Middle frontal gyrus (tissue), 1 donor: ENCODE results near the gene VRK1.
"Not testable (repeated sequence)": the region's sequence is repeated elsewhere in the genome, so short reads cannot be mapped to it uniquely, and the experiment has no call there.

Source experiments
- DNase-seq: peaks from one replicate; pipeline ENCODE4 v3.0.0-alpha.2; 2015; ENCODE audit warnings: low spot score; ENCODE audit errors: extremely low spot score

The VRK1 gene, protein sequence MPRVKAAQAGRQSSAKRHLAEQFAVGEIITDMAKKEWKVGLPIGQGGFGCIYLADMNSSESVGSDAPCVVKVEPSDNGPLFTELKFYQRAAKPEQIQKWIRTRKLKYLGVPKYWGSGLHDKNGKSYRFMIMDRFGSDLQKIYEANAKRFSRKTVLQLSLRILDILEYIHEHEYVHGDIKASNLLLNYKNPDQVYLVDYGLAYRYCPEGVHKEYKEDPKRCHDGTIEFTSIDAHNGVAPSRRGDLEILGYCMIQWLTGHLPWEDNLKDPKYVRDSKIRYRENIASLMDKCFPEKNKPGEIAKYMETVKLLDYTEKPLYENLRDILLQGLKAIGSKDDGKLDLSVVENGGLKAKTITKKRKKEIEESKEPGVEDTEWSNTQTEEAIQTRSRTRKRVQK

DNA sequence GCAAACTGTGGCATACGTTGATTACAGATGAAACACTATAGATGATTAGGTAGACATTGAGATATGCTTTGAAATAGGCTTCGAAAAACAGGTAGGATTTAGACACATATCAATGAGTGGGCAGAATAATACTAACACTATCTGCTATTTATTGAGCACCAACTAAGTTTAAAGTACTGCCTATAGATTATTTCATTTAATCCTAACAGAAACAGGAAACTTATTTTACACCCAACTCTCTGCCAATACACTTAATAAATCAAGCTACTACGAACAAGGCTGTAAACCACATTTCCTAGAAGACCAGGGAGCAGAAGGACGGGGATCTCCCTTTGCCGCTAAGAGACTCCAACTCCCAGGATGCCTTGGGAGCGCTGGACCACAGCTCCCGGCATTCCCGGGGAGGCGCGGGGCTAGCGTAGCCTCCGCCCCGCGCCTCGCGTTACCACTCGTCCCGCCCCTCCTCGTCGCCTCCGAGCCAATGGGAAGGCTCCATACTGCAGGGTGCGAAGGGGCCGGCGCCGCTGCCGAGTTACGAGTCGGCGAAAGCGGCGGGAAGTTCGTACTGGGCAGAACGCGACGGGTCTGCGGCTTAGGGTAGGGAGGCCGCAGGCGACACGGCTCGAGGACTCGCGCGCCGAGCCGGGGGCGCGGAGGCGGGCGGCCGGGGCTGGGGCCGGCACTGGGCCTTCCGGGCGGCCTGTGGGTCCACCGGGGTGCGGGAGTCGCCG, at the start of gene VRK1:
Gene VRK1, plus strand, starts transcription at position 532 of the 731 bp plus-strand sequence. CDS start 36,090 bp downstream, outside the sequence.
- DNase-seq, result peak; percentile 94

DNA sequence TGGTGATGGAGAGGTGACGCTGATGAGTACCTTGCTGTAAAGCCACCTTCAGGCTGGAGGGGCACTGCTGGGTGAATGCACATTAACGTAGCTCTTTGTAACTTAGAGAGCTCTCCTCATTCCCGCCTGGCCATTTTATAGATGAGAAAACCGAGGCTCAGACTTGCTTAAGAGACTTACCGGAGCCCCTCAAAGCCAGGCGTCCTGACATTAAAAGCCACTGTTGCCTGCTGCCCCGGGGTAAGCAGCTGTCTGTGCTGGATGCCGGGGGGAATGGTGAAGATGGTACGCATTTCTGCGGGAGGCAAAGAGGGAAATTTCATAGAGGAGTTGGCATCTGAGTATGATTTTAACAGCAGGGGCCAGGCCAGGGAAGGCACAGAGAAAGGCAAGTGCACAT, 49.6 kb upstream of the VRK1 start:
- no peak for DNase-seq

DNA sequence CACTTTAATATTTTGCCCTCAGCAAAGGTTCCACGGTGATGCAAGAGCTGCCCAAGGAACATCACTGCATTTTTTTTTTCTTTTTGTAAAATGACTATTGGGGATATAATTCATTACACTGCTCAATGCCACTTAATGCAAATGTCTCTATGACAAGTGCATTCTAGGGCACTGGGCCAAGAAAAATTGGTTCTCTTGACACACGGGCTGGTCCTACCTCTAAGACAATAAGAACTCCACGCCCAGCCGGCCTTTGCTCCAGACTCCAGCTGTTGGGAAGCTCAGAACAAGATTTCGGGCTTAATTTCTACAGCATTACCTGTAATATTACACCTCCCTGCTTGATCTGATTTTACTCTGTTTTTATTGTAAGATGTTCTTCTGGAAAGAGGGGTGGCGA, 48.8 kb upstream of the VRK1 start:
- no peak for DNase-seq

DNA sequence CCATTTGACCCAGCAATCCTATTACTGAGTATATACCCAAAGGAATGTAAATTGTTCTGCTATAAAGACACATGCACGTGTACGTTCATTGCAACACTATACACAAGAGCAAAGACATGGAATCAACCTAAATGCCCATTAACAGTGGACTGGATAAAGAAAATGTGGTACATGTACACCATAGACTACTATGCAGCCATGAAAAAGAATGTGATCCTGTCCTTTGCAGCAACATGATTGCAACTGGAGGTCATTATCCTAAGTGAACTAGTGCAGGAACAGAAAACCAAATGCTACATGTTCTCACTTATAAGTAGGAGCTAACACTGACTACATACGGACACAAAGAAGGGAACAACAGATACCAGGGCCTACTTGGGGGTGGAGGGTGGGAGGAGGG, 45.7 kb upstream of the VRK1 start:
- DNase-seq, result no peak

DNA sequence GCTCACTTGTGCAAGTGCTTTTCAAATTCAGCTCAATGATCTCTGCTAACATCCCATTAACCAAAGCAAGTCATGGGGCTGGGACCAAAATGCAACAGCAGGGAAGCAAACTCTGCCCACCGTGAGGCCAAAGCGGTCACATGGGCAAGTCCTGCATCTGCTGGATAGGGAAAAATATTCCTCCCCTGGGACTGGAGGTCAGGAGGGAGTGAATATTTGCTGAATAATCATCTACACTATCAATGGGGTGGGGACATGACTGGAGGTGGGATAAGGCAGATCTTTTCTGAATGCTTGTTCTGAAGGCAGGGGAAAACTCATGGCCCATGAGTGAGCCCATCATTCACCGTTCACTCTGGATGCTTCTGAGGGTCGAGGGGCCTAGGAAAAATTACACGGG, 45.1 kb upstream of the VRK1 start:
- no peak for DNase-seq

DNA sequence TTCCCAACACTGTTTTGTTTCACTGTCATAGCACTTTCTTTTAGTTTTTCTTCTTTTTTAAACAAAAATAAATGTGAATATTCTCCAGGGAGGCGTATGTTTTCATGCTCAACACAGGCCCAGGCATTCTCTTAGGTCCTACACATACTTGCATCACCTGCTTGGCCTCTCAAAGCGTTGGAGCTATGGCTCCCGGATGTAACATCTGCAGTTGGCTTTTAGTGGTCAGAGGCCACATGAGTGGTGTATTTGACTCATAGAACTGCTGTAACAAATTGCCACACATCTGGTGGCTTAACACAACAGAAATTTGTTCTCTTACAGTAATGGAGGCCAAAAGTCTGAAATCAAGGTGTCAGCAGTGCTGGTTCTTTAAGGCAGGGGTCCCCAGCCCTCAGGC, 44.6 kb upstream of the VRK1 start:
- DNase-seq, result no peak

DNA sequence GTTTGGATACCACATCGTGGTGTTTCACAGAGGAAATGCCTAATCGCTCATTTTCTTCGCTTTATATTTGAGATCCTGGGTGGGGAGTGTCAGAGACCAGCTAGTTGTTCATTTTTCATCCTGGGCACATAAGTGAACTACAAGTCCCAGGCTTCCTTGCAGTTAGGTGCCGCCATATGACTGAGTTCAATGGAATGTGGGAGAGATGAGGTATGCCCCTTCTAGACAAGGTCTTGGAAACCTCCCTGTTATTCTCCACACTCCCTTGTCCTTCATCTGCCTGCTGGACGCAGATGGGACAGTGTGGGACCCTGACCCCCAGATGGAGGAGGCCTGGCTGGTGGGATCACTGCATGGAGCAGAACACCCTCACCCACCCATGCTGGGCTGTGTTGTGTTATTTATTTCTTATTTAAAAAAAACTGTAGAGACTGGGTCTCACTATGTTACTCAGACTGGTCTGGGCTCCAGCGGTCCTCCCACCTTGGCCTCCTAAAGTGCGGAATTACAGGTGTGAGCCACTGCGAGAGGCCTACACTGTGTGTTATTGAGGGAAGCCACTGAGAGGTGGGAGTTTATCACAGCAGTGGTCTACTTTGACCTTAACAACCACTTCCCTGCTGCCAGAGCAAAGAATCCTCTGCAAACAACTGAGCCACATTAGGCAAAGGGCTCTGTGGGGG, 42.9 kb upstream of the VRK1 start:
- no peak for DNase-seq

DNA sequence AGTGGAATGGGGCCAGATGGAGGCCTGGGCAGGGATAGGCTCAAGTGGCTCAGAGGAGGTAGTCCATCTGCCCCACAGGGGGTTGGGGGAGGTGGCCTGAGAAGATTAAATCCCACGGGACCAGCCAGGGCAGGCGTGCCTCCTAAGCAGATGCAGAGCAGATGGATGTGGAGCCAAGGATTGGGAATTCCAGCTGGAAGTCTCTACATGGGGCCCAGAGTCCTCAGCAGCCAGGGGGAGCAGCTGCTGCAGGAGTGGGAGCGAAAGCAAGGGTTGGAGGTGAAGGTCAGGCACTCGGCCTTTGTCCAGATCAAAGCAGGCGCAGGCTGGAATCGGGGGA, 42.4 kb upstream of the VRK1 start:
- DNase-seq, result no peak

DNA sequence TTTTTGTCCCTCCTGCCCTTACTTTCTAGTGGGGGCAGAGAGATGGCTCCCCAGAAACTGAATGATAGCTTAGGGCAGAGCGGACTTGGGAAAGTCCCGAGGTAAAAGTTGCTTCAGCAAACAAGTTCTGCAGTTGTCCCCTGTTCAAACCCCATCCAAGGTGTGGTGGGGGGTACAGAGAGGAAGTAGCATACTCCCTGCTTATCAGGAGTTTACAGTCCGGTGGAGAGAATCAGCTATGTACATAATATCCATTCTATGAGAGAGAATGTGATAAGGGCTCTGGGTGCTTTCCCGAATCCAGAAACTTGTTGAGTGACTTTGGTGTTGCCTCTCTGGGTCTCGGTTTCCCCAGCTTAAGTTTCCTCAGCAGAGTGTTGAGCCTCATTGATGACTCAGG, 40.4 kb upstream of the VRK1 start:
- DNase-seq, result no peak

DNA sequence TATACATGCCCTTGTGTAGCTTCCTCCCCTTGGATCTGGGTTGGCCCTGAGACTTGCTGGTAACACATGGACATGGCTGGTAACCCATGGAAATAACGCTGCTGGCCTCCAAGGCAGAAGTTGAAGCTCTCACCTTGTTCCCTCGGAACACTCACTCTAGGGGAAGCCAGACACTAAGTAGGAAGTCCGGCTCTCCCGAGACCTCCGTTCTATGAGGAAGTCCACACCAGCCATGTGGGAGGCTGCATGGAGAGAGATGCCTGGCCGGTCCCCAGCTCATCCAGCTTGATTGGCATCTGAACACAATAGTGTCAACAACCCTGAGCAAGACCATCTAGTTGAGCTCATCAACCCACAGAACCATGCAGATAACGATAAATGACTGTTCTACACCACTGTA, 39.7 kb upstream of the VRK1 start:
- DNase-seq, result no peak

DNA sequence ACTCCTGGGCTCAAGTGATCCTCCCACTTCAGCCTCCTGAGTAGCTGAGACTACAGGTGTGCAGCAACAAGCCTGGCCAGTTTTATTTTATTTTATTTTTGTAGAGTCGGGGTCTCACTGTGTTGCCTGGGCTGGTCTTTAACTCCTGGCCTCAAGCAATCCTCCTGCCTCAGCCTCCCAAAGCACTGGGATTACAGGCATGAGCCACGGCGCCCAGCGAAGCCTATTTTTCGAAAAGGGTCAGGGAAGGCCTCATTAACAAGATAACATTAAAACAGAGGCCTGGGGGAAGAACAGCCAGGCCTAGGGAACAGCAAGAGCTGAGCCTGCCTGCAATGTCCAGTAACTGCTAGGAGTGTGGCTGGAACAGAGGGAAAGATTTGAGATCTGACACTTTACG, 36.1 kb upstream of the VRK1 start:
- no peak for DNase-seq

DNA sequence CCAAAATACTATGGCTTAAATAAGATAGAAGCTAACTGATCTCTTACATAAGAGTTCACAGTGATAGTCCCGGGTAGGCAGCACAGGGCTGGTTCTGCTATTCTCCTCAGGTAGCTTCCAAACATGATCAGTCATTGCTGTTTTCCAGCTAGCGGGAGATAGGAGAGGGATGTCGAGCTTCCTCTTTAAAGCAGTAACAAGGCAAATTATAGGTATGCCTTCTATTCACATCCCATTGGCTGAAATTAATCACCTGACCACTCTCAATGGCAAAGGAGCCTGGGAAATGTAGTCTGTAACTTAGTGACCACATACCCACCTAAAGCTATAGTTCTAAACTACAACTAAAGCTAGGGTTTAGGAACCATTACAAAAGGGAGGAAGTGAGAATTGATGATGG, 34.5 kb upstream of the VRK1 start:
- no peak for DNase-seq

DNA sequence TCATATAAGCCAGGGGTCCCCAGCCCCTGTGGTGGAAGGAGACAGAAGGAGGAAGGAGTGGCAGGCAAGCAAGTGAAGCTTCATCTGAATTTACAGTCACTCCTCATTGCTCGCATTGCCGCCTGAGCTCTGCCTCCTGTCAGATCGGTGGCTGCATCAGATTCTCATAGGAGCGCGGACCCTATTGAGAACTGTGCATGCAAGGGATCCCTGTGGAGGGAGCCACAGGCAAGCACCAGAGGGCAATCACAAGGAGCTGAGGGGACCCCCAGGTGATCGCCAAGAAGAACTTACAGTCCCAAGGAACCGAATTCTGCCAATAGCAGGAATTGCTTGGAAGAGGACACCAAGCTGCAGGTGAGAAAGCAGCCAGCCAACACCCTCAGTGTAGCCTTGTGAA, 33.2 kb upstream of the VRK1 start:
- DNase-seq, result no peak

DNA sequence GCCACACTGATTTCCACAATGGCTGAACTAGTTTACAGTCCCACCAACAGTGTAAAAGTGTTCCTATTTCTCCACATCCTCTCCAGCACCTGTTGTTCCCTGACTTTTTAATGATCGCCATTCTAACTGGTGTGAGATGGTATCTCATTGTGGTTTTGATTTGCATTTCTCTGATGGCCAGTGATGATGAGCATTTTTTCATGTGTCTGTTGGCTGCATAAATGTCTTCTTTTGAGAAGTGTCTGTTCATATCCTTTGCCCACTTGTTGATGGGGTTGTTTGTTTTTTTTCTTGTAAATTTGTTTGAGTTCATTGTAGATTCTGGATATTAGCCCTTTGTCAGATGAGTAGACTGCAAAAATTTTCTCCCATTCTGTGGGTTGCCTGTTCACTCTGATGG, 32.0 kb upstream of the VRK1 start:
- DNase-seq, result not testable (repeated sequence)

DNA sequence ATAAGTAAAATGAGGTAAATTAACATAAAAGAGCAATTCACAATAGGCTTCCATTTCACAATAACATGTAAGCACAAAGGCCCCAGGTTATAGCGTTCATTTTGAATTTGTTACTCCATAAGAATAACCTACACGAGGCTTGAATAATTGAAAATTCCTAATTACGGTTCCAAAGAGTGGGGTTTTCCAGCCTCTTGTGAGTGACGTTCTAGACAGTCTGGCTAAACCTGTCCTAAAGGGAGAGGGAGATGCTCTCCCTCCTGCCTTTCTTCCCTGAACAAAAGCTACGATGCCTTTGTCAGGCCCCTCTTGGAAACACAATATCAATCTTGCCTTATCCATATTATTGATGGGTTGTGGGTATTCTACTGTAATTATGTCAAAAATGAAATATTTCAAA, 24.3 kb upstream of the VRK1 start:
- no peak for DNase-seq

DNA sequence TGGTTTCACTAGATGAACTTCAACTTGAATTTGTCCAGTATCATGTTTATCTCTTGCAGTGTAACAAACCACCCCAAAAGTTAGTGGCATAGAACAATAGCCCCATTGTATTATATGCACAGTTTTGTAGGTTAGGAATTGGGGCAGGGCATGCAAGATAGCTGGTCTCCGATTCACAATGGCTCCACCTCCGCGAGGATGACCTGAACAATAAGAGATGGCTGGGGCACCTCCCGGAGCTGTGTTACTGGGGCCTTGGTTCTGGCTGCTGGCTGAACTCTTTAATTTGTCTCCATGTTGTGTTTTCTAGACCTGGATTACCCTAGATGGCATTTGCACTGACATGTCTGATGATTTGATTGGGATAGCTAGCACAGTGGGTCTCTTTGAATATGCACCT, 20.4 kb upstream of the VRK1 start:
- no peak for DNase-seq

DNA sequence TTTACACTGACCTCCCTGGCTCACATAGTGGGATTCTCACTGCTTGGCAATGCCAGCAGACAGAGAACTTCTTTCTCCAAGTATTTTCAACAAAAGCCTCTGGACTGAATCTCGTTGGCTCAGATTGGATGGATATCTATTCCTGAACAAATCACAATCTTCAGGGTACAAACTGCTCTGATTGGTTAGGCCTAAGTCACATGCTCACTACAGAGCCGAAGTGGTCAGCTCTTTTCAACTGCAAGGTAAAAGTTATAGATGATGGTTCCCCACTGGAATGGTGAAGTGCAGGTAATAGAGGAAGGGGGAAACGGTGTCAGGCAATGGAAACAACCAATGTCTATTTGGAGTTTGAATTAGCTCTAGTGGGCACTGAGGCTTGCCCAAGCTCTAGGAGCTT, 16.7 kb upstream of the VRK1 start:
- DNase-seq, result no peak

DNA sequence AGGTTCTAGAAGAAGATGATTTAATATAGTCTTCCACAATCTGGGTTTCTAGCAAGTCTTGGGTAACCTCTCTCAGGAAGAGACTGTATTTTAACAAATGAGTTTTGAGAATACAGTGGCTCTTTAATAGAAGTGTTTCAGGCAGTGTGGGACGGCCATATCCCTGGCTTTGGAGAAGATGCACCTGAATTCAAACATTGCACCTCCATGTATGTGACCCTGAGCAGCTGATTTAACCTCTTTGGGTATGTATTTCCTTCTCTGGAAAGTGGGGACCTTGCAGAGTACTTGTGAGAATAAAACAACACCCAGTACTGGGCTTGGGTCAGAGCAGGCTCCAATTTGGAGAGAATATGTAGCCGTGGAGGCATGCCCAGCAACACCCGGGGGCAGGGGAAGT, 15.8 kb upstream of the VRK1 start:
- DNase-seq, result no peak

DNA sequence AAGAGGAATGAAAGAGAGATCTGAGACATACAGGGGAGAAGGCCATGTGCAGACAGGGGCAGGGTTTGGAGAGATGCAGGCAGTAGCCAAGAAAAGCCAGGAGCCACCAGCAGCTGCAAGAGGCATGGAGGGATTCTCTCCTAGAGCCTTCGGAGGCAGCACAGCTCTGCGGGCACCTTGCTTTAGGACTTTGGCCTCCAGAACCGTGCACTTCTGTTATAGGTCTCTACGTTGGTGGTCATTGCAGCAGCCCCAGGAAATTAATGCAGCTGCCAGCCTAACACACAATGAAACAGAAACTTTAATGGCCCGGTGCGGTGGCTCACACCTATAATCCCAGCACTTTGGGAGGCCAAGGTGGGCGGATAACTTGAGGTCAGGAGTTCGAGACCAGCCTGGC, 14.7 kb upstream of the VRK1 start:
- no peak for DNase-seq

DNA sequence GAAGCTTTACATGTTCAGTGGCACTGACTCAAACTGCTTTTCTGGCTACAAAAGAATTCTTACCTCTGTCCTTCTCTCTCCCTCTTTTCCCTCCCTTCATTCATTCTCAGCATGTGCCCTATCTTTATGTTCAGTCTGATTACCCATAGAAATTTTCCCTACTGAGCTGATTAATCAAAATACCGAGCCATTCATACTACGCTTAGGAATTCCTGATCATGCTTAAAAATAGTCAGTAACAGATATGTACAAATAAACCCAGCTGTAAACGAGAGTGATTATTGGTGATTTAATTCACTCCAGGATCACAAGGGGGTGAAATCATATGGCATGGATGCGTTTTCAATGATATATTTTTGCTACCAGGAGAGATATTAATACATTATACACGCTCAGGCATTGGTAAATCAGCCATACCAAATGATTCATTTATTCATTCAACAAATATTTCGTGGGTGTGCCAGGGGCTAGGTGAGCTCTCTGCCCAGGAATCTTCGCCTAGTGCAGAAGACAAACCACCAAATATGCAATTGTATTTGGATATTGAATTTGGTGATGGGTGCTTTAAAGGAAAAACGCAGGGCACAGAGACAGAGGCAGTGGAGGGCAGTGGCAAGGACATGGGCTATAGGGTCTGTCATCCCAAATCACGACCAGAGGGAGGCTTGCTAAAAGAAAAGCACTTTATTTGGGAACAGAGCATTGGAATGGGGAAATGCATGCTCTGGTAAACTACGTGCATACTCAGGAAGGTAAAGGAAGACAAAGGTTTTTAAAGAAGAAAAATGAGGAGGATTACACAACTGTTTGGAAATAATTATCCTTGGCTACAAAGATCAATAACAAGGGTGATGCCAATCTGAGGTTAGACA, 13.9 kb upstream of the VRK1 start:
- DNase-seq, result no peak

DNA sequence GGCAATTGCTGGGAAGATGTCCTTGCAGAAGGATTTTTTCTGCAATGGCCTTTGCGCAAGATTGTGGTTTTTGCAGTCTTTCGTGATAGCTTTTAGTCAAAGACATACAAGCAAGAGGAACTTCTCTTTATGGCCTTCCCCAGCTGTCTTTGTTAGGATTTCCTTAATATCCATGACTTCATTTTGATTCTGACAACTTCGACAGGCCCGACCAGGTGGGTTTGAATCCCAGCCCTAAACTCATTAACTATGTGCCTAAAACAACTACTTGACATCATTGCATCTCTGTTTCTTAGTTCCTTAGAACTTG, 13.3 kb upstream of the VRK1 start:
- DNase-seq, result no peak

DNA sequence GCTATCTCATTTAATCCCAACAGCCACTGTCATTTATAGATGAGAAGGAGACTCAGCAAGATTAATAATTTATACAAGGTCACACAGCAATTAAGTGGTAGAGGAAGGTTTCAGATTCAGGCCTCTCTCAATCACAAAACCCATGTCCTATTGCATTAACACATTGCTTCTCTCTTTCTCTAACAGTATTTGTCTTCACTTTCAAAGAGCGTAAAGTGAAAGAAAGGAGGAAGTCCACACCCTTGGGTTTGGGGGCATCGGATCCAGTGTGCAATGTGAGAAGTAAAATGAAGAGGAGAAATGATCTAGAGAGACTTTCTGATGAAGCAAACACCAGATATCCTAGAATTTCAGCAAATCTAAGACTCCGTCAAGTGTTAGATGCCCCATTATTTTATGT, 7.0 kb upstream of the VRK1 start:
- no peak for DNase-seq
